GM18861 (cell line): Measurements from ENCODE around the gene PUDP.
A peak's percentile ranks its signal among the peaks of the same experiment; 100 is the strongest.

ENCODE experiments used
- ATAC-seq: cut with Tn5 transposase; IDR thresholded peaks from one replicate; pipeline ENCODE4 v1.9.1; 2021; ENCODE audit not compliant: unreplicated experiment

The PUDP gene

DNA sequence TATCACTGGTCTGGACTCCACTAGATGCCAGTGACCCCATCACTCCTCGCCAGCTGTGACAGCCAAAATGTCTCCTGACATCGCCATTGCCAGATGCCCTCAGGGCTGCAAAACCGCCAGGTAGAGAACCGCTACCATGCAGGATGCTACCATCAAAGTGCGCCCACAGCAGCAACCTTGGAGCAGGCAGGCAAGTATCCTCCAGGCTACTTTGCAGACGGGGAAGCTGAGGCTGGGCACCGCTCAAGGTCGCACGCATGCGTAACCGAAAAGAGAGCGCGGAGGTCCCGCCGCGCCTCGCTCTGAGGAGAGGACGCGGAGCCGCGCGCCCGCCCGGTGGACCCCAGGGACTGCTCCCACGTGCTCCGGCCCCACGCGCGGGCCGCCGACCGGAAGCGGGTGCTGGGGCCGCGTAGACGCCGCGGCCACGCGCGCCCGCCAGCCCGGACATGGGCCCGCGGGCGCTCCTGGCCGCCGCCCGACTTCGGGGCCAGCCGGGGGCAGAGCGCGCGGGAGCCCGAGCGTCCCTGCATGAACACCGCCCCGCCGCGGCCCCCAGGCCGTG lies 458 bp downstream of the PUDP start, which contains the start of gene STS:
Gene STS, plus strand, starts transcription at position 300 of the 565 bp plus-strand sequence. CDS start 105,488 bp downstream, outside the sequence.
- peak; percentile 35 for ATAC-seq

DNA sequence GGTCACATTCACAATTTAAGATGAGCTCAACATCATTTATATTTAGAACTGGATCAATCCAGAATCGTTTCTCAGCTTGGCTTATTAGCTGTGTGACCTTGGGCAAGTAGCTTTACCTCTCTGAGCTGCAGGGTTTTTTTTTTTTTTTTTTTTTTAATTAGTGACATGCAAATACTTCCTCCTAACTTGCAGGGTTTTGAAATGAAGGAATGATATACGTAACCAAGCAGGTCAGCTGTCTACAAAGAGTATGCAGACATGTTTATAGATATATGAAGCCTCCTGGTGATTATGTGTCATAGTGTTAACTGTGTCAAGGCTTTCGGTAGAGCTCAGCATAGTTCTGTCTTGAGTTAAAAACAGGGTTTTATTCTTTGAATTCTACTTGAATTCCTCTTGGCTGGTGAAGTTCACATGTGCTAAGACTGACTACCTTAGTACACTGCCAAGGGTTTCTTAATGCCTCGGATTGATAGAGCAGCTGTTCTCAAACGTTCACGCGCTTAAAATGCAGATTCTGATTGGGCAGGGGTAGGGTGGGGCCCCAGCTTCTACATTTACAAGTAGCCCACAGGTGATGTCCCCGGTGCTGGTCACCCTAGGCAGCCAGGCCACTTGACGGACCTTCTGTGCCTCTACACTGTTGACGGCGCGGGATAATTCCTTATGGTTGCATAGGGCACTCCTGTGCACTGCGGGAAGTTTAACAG lies 1.1 kb downstream of the PUDP start:
- no peak for ATAC-seq

DNA sequence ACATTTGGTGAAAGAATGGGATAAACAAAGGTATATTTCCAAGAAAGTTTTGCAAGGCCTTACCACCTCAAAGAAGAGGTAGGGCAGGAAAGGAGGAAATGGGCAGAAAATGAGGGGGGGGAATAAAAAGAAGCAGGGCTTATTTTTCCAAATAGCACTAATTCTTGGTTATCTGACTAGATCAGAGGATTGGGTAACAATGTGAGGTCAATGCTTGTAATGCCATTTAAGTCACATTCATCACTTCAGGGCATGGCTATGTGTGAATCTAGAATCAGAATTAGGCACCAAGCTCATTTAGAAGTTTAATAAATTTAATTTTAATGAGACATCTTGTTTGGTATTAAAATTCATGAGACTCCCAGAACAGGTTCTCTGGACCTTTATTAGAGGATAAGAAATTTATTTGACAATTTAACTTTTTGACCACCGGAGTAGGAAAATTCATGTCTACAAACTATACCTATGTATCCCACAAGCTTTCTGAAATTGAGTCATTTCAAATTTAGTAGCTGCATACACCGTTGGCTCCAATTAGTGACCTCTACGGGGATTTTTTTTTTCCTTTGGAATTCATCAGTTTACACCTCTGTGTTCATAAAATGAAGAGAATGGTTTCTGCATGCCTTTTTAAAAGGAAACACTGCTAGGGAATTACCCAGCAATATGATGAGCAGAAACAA lies 1.8 kb downstream of the PUDP start:
- no peak for ATAC-seq

DNA sequence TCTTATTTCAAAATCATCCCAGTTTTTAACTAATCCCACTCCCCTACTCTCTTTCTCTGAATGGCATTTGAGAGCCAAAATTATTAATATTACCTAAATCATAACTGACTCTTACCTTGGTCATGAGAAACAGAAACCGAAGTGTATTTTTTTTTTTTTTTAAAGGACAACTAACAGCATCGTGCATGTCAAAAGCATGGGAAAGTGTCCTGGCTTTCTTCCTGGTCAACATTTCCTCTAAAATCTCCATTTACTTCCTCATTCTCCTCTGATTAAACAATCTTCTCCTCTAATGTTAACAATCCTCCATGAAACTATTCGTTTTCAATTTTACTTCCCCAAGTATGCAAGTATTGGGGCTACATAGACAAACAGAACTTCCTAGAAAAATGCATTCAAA lies 2.5 kb downstream of the PUDP start:
- no peak for ATAC-seq

DNA sequence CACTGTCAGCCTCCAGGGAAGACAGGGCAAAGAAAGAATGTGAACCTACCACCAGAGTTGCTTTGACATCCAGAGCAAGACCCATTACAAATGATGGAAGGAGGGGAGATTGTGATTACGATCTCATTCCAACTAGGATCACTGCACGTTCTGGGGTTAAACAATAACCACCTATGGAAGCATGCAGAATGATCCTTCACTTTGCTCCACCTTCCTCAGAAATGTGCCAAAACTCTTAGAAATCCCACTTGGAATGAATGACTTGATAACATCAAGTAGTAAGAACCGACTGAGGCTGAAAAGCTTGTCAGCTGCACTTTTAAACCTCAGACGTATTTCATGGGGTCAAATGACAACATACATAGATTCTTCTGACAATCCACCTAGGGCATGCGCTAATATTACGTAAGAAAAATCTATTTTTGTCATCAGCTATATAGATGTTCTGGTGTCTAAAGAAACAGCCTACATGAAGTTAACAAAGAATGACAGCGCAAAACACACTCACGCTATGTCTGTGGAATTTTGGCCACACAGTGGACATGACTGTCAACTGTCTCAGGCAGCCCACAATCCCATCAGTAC lies 3.9 kb downstream of the PUDP start:
- ATAC-seq: no peak

DNA sequence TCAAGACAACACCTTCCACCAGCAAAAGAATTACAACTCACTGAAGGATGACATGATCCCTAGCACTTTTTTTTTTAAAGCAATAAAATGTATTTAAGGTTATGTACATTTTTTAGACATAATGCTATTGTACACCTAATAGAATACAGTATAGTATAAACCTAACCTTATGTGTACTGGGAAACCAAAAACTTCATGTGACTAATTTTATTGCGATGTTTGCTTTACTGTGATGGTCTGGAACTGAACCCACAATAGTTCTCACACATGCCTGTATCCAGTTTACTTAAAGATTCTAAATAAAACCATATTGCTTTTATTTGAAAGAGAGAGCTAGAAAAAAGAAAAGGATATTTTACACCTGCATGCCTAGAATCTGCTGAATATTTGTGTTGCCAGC lies 4.9 kb downstream of the PUDP start:
- ATAC-seq: no peak

DNA sequence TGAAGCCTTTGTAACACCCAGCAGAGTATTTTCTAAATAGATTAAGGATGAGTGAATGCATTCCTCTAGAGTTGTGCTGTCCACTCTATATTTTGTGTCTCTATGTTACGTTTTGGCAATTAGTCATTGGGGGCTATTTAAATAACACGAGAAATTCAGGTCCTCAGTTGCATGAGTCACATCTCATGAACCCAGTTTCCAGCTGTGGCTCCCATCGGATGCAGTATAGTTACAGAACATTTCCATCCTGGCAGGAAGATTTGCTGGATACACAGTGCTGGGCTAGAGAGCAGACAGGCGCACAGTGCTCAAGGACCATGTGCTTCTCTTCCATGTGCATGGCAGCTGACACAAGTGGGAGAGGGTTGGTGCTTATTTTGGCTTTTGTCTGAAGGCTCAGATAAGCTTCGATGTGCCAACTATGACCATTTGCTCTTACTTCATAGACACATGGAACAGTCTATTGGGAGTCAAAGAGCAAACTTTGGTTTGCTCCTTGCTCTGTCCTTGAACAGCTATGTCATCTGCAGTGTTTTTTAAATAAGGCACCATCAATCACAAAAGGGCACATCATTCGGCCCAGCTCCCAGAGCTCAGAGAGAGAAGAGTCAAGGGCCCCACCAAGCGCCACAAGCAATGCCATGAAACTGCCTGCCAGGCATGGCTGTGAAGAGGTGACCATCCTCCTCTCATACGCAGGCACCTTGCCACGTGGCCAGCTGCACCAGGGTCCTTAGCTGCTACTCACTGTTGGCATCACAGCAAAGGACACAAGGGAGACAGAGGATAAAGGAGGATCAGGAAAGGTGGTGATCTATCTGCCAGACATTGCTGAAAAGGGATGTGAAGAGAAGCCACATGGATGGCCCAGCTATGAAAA lies 8.5 kb downstream of the PUDP start:
- no peak for ATAC-seq

DNA sequence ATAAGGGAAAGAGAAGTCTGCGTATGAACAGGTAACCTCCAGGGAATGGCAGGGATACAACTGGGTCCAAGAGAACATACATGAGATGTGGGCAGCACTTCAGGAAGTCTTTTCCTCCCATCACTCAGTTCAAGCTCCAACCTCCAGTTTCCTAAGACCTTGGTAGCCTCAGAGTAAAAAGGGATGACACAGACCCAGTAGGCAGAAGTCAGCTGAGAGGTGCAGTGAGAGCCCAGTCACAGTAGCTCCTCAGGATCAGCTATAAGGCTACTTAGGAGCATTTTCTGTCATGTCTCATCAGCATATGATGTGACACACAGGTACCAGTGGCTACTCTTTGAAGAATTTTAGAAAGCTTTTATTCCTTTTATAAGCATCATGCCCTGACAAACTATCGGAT lies 13.0 kb downstream of the PUDP start:
- ATAC-seq: no peak

DNA sequence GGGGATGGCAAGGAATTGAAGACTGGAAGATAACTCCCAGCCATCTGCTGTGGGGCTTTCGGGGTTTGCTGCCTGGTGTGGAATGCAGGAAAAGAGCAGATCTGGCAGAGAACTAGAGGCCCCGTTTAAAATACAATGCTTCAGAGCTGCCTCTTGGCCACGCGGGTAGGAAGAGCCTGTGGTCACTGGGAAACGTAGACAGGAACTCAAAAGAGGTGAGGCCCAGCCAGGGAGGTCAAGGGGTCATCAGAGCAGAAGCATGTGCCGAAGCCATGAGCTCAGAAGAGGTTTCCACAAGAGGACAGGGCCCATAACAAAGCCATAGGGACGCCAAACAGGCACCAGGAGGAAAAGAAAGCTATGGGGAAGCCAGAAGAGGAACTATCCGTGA lies 14.9 kb downstream of the PUDP start:
- no peak for ATAC-seq

DNA sequence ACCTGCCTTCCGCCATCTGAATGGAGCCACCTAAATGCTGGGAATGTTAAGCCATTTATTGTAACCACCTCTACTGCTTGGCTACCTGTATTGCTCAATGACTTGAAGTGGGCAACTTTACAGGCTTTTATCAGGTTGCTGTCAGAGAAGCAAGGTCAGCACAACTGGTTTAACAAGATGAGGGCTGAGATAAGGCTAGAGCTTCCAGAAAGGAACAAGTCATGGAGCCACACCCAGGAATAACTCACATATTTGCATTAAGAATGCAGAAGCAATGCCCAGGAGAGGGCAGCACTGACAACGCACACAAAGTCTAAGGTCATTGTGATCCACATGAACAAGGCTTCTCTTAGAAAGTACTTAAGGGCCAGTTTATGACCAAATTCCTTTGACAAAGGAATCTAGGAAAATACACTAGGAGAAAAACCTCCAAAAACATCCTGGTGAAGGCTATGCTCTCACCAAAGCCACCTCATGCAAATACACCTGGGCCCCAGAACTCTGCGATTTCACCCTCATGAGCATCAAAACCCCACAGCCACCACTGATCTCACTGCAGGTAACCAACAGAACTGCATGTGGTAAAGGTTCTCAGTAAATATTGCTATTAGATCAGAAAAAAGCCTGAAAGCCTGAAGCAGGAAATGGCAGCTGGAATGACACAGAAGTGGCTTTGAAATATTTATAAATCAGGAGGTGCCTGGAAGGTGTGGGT lies 15.5 kb downstream of the PUDP start:
- peak; percentile 83 for ATAC-seq

DNA sequence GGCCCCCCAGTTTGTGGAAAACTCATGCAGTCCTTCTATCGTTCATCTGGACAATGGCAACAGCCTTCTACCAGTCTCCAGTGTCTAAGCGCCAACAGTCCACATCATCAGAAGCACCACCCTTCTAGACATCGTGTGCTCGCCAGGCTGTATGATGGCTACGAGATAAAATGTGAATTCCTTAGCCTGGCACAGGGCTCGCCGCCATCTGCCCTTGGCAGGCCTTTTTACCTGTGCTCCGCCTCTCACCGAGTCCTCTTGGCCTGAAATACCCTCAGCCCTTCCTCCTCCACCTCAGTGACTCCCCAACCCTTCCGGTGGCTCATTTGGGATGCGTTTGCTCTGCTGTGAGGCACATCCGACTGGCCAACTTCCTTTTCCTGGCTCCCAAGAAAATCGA lies 16.3 kb downstream of the PUDP start:
- ATAC-seq: no peak

DNA sequence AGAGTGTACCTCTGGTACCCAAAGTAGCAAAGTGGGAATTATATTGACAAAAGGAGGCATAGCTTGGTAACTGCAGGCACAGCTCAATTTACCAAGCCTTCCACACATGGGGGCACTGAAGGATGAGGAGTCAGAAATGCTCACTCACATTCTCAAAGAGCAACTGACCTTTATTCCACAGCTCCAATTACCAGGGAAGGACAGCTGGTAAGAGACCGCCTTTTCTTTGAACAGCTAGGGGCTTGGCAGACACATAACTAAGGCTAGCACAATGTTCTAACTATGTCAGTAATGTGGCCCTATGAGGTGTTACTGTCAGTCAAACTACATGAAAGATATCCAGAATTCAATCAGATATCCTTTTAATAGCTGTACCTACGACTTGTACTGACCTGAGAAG lies 20.9 kb downstream of the PUDP start:
- ATAC-seq: no peak

DNA sequence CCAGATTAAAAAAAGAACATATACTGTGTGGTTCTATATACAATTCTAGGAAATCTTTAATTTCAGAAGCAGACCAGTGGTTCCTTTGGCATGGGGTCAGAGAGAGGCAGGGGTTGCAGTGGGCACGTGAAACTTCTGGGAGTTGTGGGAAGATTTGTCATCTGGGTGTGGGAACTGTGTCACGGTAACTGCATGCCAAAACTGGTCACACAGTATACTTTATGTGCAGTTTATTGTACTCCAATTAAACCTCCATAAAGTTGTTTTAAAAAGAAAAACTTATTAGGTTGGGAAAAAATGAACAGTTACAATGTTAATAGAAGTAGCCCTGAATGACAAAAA lies 27.1 kb downstream of the PUDP start:
- no peak for ATAC-seq

DNA sequence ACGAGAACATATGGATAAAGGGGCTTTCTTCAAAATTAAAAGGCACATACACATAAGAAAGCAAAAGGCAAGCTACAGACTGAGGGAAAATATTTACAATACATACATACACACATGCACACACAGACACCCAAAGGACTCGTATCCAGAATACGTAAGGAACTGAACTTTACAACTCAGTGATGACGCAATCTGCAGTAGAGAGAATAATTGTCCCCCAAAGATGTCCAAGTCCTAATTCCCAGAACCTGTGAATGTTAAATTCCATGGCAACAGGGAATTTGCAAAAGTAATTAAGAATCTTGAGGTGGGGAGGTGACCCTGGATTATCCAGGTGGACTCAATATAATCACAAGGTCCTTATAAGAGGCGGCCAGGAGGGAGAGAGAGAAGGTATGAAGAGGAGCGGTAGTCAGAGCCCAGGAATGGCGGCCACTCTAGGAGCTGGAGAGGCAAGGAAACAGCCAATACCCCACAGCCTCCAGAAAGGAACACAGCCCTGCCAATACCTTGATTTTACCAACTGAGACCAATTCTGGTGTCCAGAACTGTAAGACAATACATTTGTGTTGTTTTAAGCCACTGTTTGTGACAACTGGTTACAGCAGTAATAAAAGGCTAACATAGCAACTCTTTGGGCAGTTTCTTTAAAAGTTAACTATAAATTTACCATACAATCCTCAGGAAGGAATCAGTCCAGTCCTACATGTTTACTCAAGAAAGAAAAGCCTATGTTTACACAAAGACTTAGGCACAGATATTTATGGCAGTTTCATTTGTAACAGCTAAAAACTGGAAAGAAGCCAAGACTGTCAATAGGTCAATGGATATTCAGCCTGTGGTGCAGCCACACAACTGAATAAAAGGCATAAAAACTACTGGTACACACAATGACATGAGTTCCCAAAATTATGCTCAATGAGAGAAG lies 27.7 kb downstream of the PUDP start:
- ATAC-seq: peak; percentile 37

DNA sequence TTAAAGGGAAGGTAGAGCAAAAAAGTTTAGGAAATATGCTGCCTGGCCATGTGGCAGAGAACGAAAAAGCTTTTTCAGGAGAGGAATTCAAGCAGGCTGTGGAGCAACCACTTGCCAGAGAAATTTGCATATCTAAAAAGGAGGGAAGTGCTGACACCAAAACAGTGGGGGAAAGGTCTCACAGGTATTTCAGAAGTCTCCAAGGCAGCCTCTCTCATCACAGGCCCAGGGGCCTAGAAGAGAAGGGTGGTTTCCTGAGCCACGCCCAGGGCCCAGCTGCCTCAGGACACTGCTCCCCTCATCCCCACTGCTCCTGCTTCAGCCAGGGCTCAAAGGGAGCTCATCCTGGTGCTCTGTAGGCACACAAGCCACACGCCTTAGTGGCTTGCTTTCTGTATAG lies 30.4 kb downstream of the PUDP start:
- peak; percentile 21 for ATAC-seq

DNA sequence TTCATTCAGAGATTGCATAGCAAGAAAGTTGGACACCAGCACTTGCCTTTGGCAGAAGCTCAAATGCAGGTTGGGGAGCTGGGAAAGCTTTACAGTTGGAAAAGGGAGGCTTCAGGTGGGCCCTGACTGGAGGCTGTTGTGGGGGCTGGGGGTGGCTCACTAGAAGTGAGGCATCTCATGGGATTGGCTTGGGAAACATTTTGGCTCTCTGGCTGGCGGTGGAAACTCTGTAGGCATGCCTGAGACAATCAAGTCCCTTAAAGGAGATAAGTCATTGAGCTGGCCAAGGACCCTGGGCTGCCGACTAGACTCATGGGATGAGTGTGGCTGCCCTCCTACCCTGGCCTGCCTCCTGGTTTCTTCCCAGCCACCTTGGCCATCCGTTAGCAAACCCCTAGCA lies 31.9 kb downstream of the PUDP start:
- ATAC-seq: no peak

DNA sequence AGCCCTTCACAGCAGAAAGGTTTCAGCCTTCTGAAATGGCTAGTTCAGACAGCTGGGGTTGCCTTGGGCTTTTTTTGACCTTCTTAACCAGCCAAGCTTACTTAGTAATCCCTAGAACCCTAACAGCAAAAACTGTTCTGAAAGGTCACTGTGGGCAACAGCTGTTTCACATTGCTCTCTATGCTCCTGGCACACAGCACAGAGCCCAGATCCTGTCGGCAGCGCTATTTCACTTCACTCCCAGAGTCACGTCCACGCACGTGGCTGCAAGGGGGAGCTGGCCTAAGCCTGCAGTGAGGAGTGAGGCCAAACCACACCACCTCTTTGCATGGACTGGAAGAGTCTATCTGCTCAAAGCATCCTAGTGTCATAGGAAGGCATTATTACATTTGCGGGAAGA lies 32.4 kb downstream of the PUDP start:
- peak; percentile 70 for ATAC-seq

DNA sequence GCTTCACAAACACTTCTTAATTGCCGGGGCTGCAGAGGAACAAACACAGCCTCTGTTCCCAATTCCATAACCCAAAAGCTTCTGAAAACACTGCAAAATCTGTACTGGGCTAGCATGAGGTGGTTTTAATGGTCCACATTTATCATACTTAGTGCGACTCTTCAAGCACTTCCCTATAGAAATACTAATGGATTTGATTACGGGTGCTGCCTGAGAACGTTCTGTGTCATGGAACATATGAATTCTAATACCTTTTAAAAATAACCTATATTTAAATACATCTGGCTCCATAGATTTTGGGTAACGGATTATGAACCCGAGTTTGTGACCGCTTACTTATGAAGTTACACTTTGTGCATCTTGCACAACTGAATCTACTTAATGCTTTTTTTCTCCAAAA lies 35.9 kb downstream of the PUDP start:
- ATAC-seq: no peak

DNA sequence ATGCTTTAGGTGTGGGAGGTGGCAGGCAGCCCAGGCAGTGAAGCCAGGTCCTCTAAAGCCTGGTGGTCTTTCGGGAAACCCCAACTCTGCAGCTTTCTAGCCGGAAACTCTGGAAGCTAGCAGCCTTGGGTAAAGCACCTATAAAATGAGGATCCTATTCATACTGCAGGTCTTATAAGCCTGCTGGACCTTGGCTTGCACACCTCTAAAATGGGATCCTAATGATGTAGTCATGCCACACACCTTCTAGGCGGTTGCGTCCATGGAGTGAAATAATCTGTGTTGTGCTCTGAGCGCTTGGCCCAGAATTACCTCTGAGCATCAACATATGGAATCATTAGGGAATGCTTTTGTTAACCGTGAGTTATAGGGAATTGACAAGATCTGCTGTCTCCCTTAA lies 36.4 kb downstream of the PUDP start:
- no peak for ATAC-seq
